Smooth muscle cell (in vitro differentiated cells): ENCODE data around the gene NAALADL1. TPM values are rescaled to one million over a fixed set of nuclear protein-coding genes. Genes with fewer than 3 reads are reported as not detected.

Experiments used
- DNase-seq: peaks from one replicate; lab custom pipeline; 2025; ENCODE audit not compliant: unreplicated experiment; lab: John Stamatoyannopoulos, UW
- H2AFZ ChIP-seq: fragments of 200-600 bp; sonication (generic); 2 replicates; pipeline ENCODE4 v1.6.0; 2016; ENCODE audit warnings: antibody characterized with exemption, low read depth, mild to moderate bottlenecking
- H3F3A ChIP-seq: fragments of 200-600 bp; sonication (generic); 2 replicates; pipeline ENCODE4 v1.6.0; 2017; ENCODE audit warnings: antibody characterized with exemption, low read depth
- H3K27ac ChIP-seq: fragments of 200-600 bp; sonication (generic); 2 replicates; pipeline ENCODE4 v1.5.1; 2016; ENCODE audit warnings: low read depth, mild to moderate bottlenecking
- H3K27me3 ChIP-seq: fragments of 200-600 bp; sonication (generic); 2 replicates; pipeline ENCODE4 v1.6.1; 2016; ENCODE audit warnings: low read depth, mild to moderate bottlenecking
- H3K36me3 ChIP-seq: fragments of 200-600 bp; sonication (generic); 2 replicates; pipeline ENCODE4 v1.5.1; 2016; ENCODE audit warnings: low read depth
- H3K4me1 ChIP-seq: fragments of 200-600 bp; sonication (generic); 2 replicates; pipeline ENCODE4 v1.5.1; 2016; ENCODE audit warnings: low read depth
- H3K4me2 ChIP-seq: fragments of 200-600 bp; sonication (generic); 2 replicates; pipeline ENCODE4 v1.6.0; 2016; ENCODE audit warnings: mild to moderate bottlenecking
- H3K4me3 ChIP-seq: fragments of 200-600 bp; sonication (generic); 2 replicates; pipeline ENCODE4 v1.5.1; 2016; ENCODE audit warnings: mild to moderate bottlenecking
- H3K79me2 ChIP-seq: fragments of 200-600 bp; sonication (generic); 2 replicates; pipeline ENCODE4 v1.6.0; 2016; ENCODE audit warnings: low read depth, mild to moderate bottlenecking
- H3K9ac ChIP-seq: fragments of 200-600 bp; sonication (generic); 2 replicates; pipeline ENCODE4 v1.6.0; 2016; ENCODE audit warnings: low read depth
- H3K9me3 ChIP-seq: fragments of 200-600 bp; sonication (generic); replicated peaks from 2 replicates; pipeline ENCODE4 v1.5.1; 2016; ENCODE audit warnings: low read depth
- H4K20me1 ChIP-seq: fragments of 200-600 bp; sonication (generic); 2 replicates; pipeline ENCODE4 v1.6.0; 2016; ENCODE audit warnings: low read depth
- WGBS: methylation state at CpG from one replicate; pipeline ENCODE4 v1.1.7; 2016; ENCODE audit warnings: low lambda C conversion rate; 5-methylcytosine and 5-hydroxymethylcytosine counted together
- polyA plus RNA-seq: library from polyadenylated mRNA; unstranded; fragments of >200 nt; fragmentation: Nextera tagmentation; extraction: Ambion mirVana; gene quantifications from 2 replicates; pipeline ENCODE4 v1.2.1, GENCODE V29; 2016
- total RNA-seq: library from RNA; depleted of rRNA; stranded (reverse); fragments of >200 nt; gene quantifications from 2 replicates; pipeline ENCODE4 v1.2.3, GENCODE V29; 2014
- TF ChIP-seq, protein P1 (sequence below): fragments of 200-600 bp; sonication (generic); IDR thresholded peaks from 2 replicates; pipeline ENCODE4 v1.5.1; 2017; ENCODE audit warnings: borderline replicate concordance, mild to moderate bottlenecking, antibody characterized with exemption; ENCODE audit not compliant: insufficient read depth, poor library complexity, severe bottlenecking

Gene NAALADL1
- total and polyA plus RNA-seq, 2 experiments from 2014 or later = 1.0 to 7.0 TPM

DNA sequence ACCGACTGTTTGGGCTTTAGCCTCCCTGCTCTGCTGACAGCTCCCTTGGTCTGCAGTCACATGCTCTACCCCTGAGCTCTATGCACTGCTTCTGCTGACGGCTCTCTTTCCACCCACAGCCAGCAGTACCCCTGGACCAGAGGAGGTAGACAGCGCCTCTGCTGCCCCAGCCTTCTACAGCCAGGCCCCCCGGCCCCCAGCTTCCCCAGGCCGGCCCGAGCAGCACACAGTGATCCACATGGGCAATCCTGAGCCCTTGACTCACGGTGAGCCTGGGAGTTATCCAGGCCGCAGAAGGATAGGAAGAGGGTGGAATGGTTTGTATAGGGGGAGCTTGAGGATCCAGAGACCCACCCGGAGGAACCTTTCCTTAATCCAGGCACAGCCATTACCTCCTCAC is 28.5 kb upstream of the NAALADL1 start:
- no peaks in the 10 kb centered on the region for H3K9me3 ChIP-seq
- WGBS = 96% methylated on average over 9 of the region's 9 CpGs
- no peak overlapping the region for H2AFZ ChIP-seq
- no peak for DNase-seq
- H3K4me1 ChIP-seq = peaks cover 11% of the 10 kb centered on the region
- TF ChIP-seq, protein P1, sequence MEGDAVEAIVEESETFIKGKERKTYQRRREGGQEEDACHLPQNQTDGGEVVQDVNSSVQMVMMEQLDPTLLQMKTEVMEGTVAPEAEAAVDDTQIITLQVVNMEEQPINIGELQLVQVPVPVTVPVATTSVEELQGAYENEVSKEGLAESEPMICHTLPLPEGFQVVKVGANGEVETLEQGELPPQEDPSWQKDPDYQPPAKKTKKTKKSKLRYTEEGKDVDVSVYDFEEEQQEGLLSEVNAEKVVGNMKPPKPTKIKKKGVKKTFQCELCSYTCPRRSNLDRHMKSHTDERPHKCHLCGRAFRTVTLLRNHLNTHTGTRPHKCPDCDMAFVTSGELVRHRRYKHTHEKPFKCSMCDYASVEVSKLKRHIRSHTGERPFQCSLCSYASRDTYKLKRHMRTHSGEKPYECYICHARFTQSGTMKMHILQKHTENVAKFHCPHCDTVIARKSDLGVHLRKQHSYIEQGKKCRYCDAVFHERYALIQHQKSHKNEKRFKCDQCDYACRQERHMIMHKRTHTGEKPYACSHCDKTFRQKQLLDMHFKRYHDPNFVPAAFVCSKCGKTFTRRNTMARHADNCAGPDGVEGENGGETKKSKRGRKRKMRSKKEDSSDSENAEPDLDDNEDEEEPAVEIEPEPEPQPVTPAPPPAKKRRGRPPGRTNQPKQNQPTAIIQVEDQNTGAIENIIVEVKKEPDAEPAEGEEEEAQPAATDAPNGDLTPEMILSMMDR = no peak
- no peaks in the 10 kb centered on the region for H4K20me1 ChIP-seq
- no peak overlapping the region for H3K27ac ChIP-seq
- H3K79me2 ChIP-seq = peaks cover 28% of the 10 kb centered on the region
- no peak overlapping the region for H3K9ac ChIP-seq
- no peak overlapping the region for H3K4me3 ChIP-seq
- no peak overlapping the region for H3K4me2 ChIP-seq
- H3K36me3 ChIP-seq = no peaks in the 10 kb centered on the region
- H3F3A ChIP-seq = no peaks in the 10 kb centered on the region
- no peaks in the 10 kb centered on the region for H3K27me3 ChIP-seq

DNA sequence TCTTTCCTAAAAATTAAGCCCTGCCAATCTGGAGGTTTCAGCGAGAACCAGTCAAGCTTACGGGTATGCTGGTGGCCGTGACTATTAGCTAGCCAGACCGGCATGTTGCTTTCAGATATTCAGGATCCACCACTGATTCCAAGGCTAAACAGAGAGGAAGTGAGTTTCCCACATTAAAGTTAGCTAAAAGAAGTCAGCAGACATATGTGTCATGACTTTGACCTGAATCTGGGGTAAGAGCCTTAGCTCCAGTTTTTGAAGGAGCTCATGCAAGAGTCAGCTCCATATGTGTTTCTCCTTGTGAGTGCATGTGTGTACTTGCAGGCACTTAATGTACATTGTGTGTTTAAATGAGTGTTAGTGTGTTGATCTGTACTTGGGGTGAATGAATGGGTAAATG is 27.1 kb upstream of the NAALADL1 start:
- DNase-seq = no peak
- H4K20me1 ChIP-seq = no peaks in the 10 kb centered on the region
- H3K79me2 ChIP-seq = peaks cover 28% of the 10 kb centered on the region
- H3K4me3 ChIP-seq = no peak overlapping the region
- H3K36me3 ChIP-seq = no peaks in the 10 kb centered on the region
- WGBS = 98% methylated on average over 4 of the region's 4 CpGs
- peak overlapping the region; percentile 96 for H3K4me2 ChIP-seq
- peak overlapping the region; percentile 92 for H3K27ac ChIP-seq
- peaks cover 11% of the 10 kb centered on the region for H3K4me1 ChIP-seq
- no peaks in the 10 kb centered on the region for H3K9me3 ChIP-seq
- no peaks in the 10 kb centered on the region for H3K27me3 ChIP-seq
- no peak overlapping the region for H2AFZ ChIP-seq
- TF ChIP-seq, protein P1 = no peak
- no peak overlapping the region for H3K9ac ChIP-seq
- no peaks in the 10 kb centered on the region for H3F3A ChIP-seq

DNA sequence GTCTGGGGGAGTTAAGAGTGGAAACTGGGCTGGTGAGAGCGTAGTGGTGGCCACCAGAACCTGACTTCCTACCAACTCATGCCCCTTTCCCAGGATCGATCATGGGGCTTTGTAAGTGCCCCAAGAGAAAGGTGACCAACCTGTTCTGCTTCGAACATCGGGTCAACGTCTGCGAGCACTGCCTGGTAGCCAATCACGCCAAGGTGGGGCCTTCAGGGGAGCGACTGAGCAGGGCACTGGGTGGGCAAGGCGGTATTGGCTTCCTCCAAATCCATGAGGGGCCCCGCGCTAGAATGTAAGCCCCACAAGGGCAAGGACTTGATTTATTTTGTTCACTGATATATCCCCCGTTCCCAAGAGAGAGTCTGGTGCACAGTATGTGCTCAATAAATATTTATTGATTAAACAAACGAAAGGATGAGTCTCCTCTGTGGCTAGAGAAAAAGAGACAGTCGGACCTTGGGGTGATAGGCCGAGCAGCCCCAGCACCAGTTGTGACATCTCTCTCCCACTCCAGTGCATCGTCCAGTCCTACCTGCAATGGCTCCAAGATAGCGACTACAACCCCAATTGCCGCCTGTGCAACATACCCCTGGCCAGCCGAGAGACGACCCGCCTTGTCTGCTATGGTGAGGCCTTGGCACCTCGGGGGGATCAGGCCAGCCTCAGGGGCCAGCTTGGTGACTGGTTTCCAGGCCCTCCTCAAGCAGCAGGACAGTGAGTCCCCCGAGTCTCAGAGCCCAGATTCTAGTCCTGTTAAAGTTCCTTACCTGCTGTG is 26.4 kb upstream of the NAALADL1 start:
- Histone ChIP-seq H3K9me3 (no peaks in the 10 kb centered on the region), H3K27ac (peak overlapping the region; percentile 92), H4K20me1 (no peaks in the 10 kb centered on the region), H3K9ac (peak overlapping the region; percentile 94), H3K4me2 (peak overlapping the region; percentile 96), H3K79me2 (peaks cover 28% of the 10 kb centered on the region), H3K36me3 (no peaks in the 10 kb centered on the region), H2AFZ (no peak overlapping the region), H3F3A (no peaks in the 10 kb centered on the region), H3K4me1 (peaks cover 11% of the 10 kb centered on the region), H3K4me3 (peak overlapping the region; percentile 81), H3K27me3 (no peaks in the 10 kb centered on the region)
- WGBS = 55% methylated on average over 23 of the region's 23 CpGs
- TF ChIP-seq, protein P1 = no peak
- DNase-seq = no peak
